H1 (cell line): ENCODE data around the gene NDUFS7. TPM values are rescaled to one million over a fixed set of nuclear protein-coding genes. Genes with fewer than 3 reads are reported as not detected.

Experiments
- CTCF ChIA-PET: fragments of 300-600 bp; sonication (Branson Sonifier 250); formaldehyde crosslinking; loops from one replicate; lab custom pipeline; 2021; ENCODE audit not compliant: partially characterized antibody; lab: Charles Lee
- POLR2A ChIA-PET: fragments of 300-600 bp; sonication (Branson Sonifier 250); formaldehyde crosslinking; loops from one replicate; lab custom pipeline; 2021; ENCODE audit warnings: inconsistent platforms; ENCODE audit not compliant: partially characterized antibody; lab: Charles Lee
- DNase-seq, 2 experiments: peaks; one replicate each; pipeline versions ENCODE4 v3.0.0 to v3.0.0-alpha.2; 2010 to 2022; ENCODE audit warnings: low spot score in 2 of 2, low read depth in 1 of 2, mixed read lengths in 1 of 2
- FAIRE-seq: peaks from 2 replicates; lab custom pipeline; 2011; peaks lifted over from hg19 to GRCh38; lab: Jason Lieb, UNC
- H2AFZ ChIP-seq: 2 replicates; pipeline ENCODE4 v1.8.1; 2012; ENCODE audit warnings: low read length, inconsistent platforms
- H2AK5ac ChIP-seq: 2 replicates; pipeline ENCODE4 v1.6.1; 2013; ENCODE audit warnings: low read depth, low read length
- H2BK120ac ChIP-seq: replicated peaks from 2 replicates; pipeline ENCODE3; 2013; ENCODE audit warnings: low read depth, low read length, inconsistent platforms
- H2BK12ac ChIP-seq: 2 replicates; pipeline ENCODE4 v1.6.1; 2013; ENCODE audit warnings: low read depth, low read length
- H2BK15ac ChIP-seq: 2 replicates; pipeline ENCODE4 v1.6.1; 2013; ENCODE audit warnings: low read length
- H2BK20ac ChIP-seq: 2 replicates; pipeline ENCODE4 v1.6.1; 2013; ENCODE audit warnings: low read length
- H2BK5ac ChIP-seq: 2 replicates; pipeline ENCODE4 v1.6.1; 2013; ENCODE audit warnings: low read depth, low read length
- H3K14ac ChIP-seq: 2 replicates; pipeline ENCODE4 v1.6.1; 2013; ENCODE audit warnings: inconsistent platforms; ENCODE audit not compliant: insufficient read length
- H3K18ac ChIP-seq: 2 replicates; pipeline ENCODE4 v1.6.1; 2013; ENCODE audit warnings: low read length; ENCODE audit errors: extremely low read depth
- H3K23ac ChIP-seq: 2 replicates; pipeline ENCODE4 v1.6.1; 2013; ENCODE audit warnings: inconsistent platforms; ENCODE audit not compliant: insufficient read length
- H3K23me2 ChIP-seq: 2 replicates; pipeline ENCODE4 v1.6.1; 2013; ENCODE audit warnings: low read depth, low read length
- H3K27ac ChIP-seq: 2 replicates; pipeline ENCODE4 v1.6.1; 2011; ENCODE audit warnings: low read depth, low read length, inconsistent platforms
- H3K27me3 ChIP-seq, 4 experiments: replicated peaks in 1 of 4; 1 replicate in 1 of 4; 2 replicates in 3 of 4; pipeline versions ENCODE4 v1.6.1 to v1.8.1; 2011 to 2013; ENCODE audit warnings: low read length in 3 of 4, mild to moderate bottlenecking in 3 of 4, inconsistent platforms in 2 of 4, mixed read lengths in 2 of 4, moderate library complexity in 1 of 4; ENCODE audit not compliant: control insufficient read depth in 3 of 4, insufficient read depth in 3 of 4; ENCODE audit errors: extremely low read depth in 1 of 4
- H3K36me3 ChIP-seq, 4 experiments: 2 replicates each; pipeline versions ENCODE4 v1.6.1 to v1.8.1; 2011 to 2013; ENCODE audit warnings: mild to moderate bottlenecking in 4 of 4, low read length in 3 of 4, moderate library complexity in 2 of 4, control low read depth in 1 of 4, inconsistent platforms in 1 of 4; ENCODE audit not compliant: insufficient read depth in 4 of 4, control insufficient read depth in 2 of 4
- H3K4ac ChIP-seq: replicated peaks from 2 replicates; pipeline ENCODE3; 2013; ENCODE audit warnings: low read length, low read depth, mixed read lengths, inconsistent platforms; ENCODE audit not compliant: insufficient read length
- H3K4me1 ChIP-seq, 4 experiments: replicated peaks in 1 of 4; 1 replicate in 1 of 4; 2 replicates in 3 of 4; pipeline versions ENCODE4 v1.6.1 to v1.8.1; 2011 to 2013; ENCODE audit warnings: low read length in 3 of 4, inconsistent platforms in 2 of 4, mixed read lengths in 1 of 4; ENCODE audit not compliant: insufficient read depth in 4 of 4, control insufficient read depth in 3 of 4
- H3K4me2 ChIP-seq, 2 experiments: 2 replicates each; pipeline versions ENCODE4 v1.6.1 to v1.8.1; 2011 to 2013; ENCODE audit warnings: low read depth in 2 of 2, low read length in 2 of 2, control low read depth in 1 of 2, inconsistent platforms in 1 of 2, mild to moderate bottlenecking in 1 of 2; ENCODE audit not compliant: insufficient read depth in 1 of 2
- H3K4me3 ChIP-seq, 4 experiments: fragments of 200-600, 300-600 bp in 1 of 4; sonication (generic), shearing (Covaris generic), sonication (Bioruptor Twin) in 1 of 4; 2 replicates each; pipeline versions ENCODE4 v1.5.1 to v1.8.1; 2011 to 2016; ENCODE audit warnings: low read length in 4 of 4, low read depth in 3 of 4, control low read depth in 2 of 4, inconsistent platforms in 2 of 4, mild to moderate bottlenecking in 2 of 4, mixed read lengths in 1 of 4, moderate library complexity in 1 of 4; ENCODE audit not compliant: insufficient read depth in 2 of 4; ENCODE audit errors: extremely low read depth in 1 of 4
- H3K56ac ChIP-seq: replicated peaks from 2 replicates; pipeline ENCODE3; 2013; ENCODE audit warnings: low read depth, mild to moderate bottlenecking, mixed read lengths, low read length, inconsistent platforms; ENCODE audit not compliant: insufficient read length
- H3K79me1 ChIP-seq: 2 replicates; pipeline ENCODE4 v1.6.1; 2013; ENCODE audit warnings: low read depth, low read length, control low read depth
- H3K79me2 ChIP-seq, 2 experiments: 2 replicates each; pipeline versions ENCODE4 v1.6.1 to v1.8.1; 2012 to 2013; ENCODE audit warnings: low read length in 2 of 2, mild to moderate bottlenecking in 2 of 2, inconsistent platforms in 1 of 2; ENCODE audit not compliant: insufficient read depth in 2 of 2, control insufficient read depth in 1 of 2
- H3K9ac ChIP-seq, 4 experiments: replicated peaks in 1 of 4; 1 replicate in 1 of 4; 2 replicates in 3 of 4; pipeline versions ENCODE4 v1.6.1 to v1.8.1; 2011 to 2013; ENCODE audit warnings: low read depth in 3 of 4, low read length in 3 of 4, control low read depth in 2 of 4, mild to moderate bottlenecking in 2 of 4, moderate library complexity in 2 of 4, inconsistent platforms in 1 of 4; ENCODE audit errors: extremely low read depth in 1 of 4
- H3K9me3 ChIP-seq, 2 experiments: 2 replicates each; pipeline versions ENCODE4 v1.6.1 to v1.8.1; 2012 to 2013; ENCODE audit warnings: mild to moderate bottlenecking in 2 of 2, moderate library complexity in 2 of 2, control low read depth in 1 of 2, inconsistent platforms in 1 of 2, low read depth in 1 of 2, low read length in 1 of 2, mixed read lengths in 1 of 2; ENCODE audit not compliant: insufficient read depth in 2 of 2
- H4K20me1 ChIP-seq, 2 experiments: replicated peaks in 1 of 2; 2 replicates each; pipeline versions ENCODE3 to v1.8.1; 2011 to 2013; ENCODE audit warnings: inconsistent platforms in 2 of 2, low read length in 2 of 2, mild to moderate bottlenecking in 1 of 2; ENCODE audit not compliant: insufficient read depth in 2 of 2, control insufficient read depth in 1 of 2
- H4K5ac ChIP-seq: 2 replicates; pipeline ENCODE4 v1.6.1; 2013; ENCODE audit warnings: low read length, low read depth, mixed read lengths, inconsistent platforms; ENCODE audit not compliant: insufficient read length
- H4K8ac ChIP-seq: 2 replicates; pipeline ENCODE4 v1.8.0; 2013; ENCODE audit warnings: mild to moderate bottlenecking, moderate library complexity, low read length, inconsistent platforms; ENCODE audit not compliant: insufficient read depth; ENCODE audit errors: extremely low read depth
- H4K91ac ChIP-seq: replicated peaks from 2 replicates; pipeline ENCODE3; 2013; ENCODE audit warnings: low read length, mixed read lengths, inconsistent platforms; ENCODE audit not compliant: insufficient read length
- EZH2 ChIP-seq: fragments of 200-600 bp; sonication (generic); IDR thresholded peaks from 2 replicates; pipeline ENCODE4 v1.7.1; 2012; ENCODE audit warnings: low read depth, mild to moderate bottlenecking, moderate library complexity, low read length, inconsistent platforms; ENCODE audit not compliant: severe bottlenecking
- GABPA ChIP-seq: IDR thresholded peaks from 2 replicates; pipeline ENCODE4 v1.6.1; 2011; ENCODE audit warnings: mild to moderate bottlenecking, low read length, moderate library complexity, borderline replicate concordance; ENCODE audit not compliant: insufficient read depth
- JUN ChIP-seq: IDR thresholded peaks from 2 replicates; pipeline ENCODE4 v1.6.1; 2011; ENCODE audit warnings: low read depth, mild to moderate bottlenecking, improper control_type of control experiment, low read length
- JUND ChIP-seq: IDR thresholded peaks from 2 replicates; pipeline ENCODE4 v1.6.1; 2011; ENCODE audit warnings: mild to moderate bottlenecking, improper control_type of control experiment, low read length
- NRF1 ChIP-seq: IDR thresholded peaks from 2 replicates; pipeline ENCODE4 v1.6.1; 2011; ENCODE audit warnings: mild to moderate bottlenecking, low read depth, low read length, improper control_type of control experiment
- RBBP5 ChIP-seq: IDR thresholded peaks from 2 replicates; pipeline ENCODE4 v1.7.1; 2012; ENCODE audit warnings: low read depth, mild to moderate bottlenecking, inconsistent platforms, low read length, moderate library complexity, borderline replicate concordance
- SIN3A ChIP-seq, 2 experiments: IDR thresholded peaks in 1 of 2; conservative IDR thresholded peaks in 1 of 2; 2 replicates each; pipeline ENCODE4 v1.6.1; 2011 to 2012; ENCODE audit warnings: low read length in 2 of 2, improper control_type of control experiment in 1 of 2, low read depth in 1 of 2, mild to moderate bottlenecking in 1 of 2
- SRF ChIP-seq: IDR thresholded peaks from 2 replicates; pipeline ENCODE4 v1.6.1; 2011; ENCODE audit warnings: mild to moderate bottlenecking, low read depth, low read length, moderate library complexity
- SUZ12 ChIP-seq: fragments of 200-600 bp; sonication (generic); IDR thresholded peaks from 2 replicates; pipeline ENCODE4 v1.6.1; 2012; ENCODE audit warnings: mild to moderate bottlenecking, inconsistent platforms, low read length, moderate library complexity, mixed read lengths
- WGBS, 2 experiments: shearing (Covaris generic) in 1 of 2; methylation state at CpG; one replicate each; pipeline versions ENCODE4 v1.1.6 to v1.1.7; 2013 to 2015; ENCODE audit warnings: low lambda C conversion rate in 2 of 2, mixed read lengths in 2 of 2, inconsistent platforms in 1 of 2, low coverage in 1 of 2, missing lambda C conversion rate in 1 of 2; ENCODE audit not compliant: insufficient replicate concordance in 2 of 2, insufficient coverage in 1 of 2, insufficient read length in 1 of 2; ENCODE audit errors: extremely low coverage in 1 of 2, missing lambda C conversion rate in 1 of 2; 5-methylcytosine and 5-hydroxymethylcytosine counted together
- polyA plus RNA-seq, 7 experiments: library from polyadenylated mRNA; depleted of rRNA in 3 of 7; stranded (reverse) in 5 of 7; unstranded in 2 of 7; fragments of >200 nt in 5 of 7; fragments of 200-250 nt in 2 of 7; gene quantifications; 1 replicate in 5 of 7; 2 replicates in 1 of 7; 4 replicates in 1 of 7; pipeline versions ENCODE4 v1.2.1 to v1.2.3, GENCODE V29; 2011 to 2013; ENCODE audit warnings: missing spikeins in 2 of 7, mixed read lengths in 2 of 7
- total RNA-seq: library from RNA; stranded (reverse); fragmentation: NEBNext Ultra II Directional; extraction: Animal tissue kit (Norgen Biotek cat#: 25700); gene quantifications from 2 replicates; pipeline ENCODE4 v1.2.1, GENCODE V29; 2021
- TF ChIP-seq, protein P1 (sequence below): IDR thresholded peaks from 2 replicates; pipeline ENCODE4 v1.6.1; 2012; ENCODE audit warnings: inconsistent platforms

NDUFS7 gene
- total and polyA plus RNA-seq, 2 of the 8 experiments (the other 6 are each of a cell fraction or from before 2014, with no cell fraction given), result 78.1 to 309 TPM

DNA sequence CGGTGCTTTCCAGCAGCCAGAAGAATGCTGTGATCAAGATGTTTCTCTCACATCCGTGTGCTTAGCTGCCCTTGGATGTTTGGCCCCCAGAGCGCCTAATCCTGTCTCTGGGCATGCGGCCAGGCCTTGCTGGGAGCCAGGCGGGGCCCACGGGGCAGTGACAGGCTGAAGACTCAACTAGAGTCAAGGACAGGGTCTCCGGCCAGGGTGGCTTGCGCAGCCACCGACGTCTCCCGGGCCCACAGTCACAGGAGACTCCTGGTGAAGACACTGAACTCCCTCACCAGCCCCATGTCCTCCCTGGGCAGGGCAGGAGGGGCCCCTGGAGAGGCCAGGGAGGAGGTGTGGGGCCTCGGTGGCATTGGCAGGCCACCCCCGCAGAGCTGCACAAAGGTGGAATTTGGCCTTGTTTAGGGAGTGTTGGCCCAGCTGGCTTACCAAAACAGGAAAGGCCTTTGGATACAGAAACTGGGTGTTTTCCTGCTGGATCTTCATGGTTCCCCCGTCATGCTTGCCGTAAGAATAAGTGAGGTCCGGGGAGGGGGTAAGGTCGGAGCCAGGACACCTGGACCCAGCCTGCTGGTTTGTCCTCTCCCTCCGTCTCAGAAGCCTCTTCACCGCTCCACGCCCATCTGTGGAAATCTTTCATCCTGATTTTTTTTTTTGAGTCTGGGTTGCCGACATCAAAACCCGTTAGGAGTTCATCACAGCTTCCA, 10.0 kb upstream of the NDUFS7 start:
- Histone ChIP-seq H3K9me3 (no peaks in the 10 kb centered on the region), H3K4me3 (no peak overlapping the region), H2BK5ac (no peak overlapping the region), H3K27ac (no peak overlapping the region), H3K4me1 (no peaks in the 10 kb centered on the region; a peak in 1 of 7 replicates), H4K5ac (no peak overlapping the region), H4K20me1 (peaks cover 0 to 12% of the 10 kb centered on the region in 2 experiments), H2BK15ac (no peak overlapping the region), H3K4ac (no peak overlapping the region), H3K23me2 (no peaks in the 10 kb centered on the region), H4K8ac (no peak overlapping the region), H2AK5ac (no peak overlapping the region), H3K27me3 (no peaks in the 10 kb centered on the region), H3K18ac (no peak overlapping the region), H4K91ac (no peak overlapping the region), H2BK12ac (no peak overlapping the region), H3K56ac (no peak overlapping the region), H3K9ac (no peak overlapping the region), H3K4me2 (no peak overlapping the region), H2BK20ac (no peak overlapping the region), H3K36me3 (peaks cover 14 to 54% (median 38%) of the 10 kb centered on the region in 4 experiments), H3K79me2 (no peaks in the 10 kb centered on the region), H3K79me1 (peaks cover 2% of the 10 kb centered on the region; the same call in 1 of the 2 replicates), H2AFZ (no peak overlapping the region), H2BK120ac (no peak overlapping the region), H3K23ac (no peak overlapping the region)
- no peak for DNase-seq
- ChIA-PET POLR2A (interaction anchor here (0.7 to 1.7 kb wide), 4 partner anchors 9 to 100 kb away, joined by 3 to 9 read pairs (median 4); partner anchors contain the start of gene NDUFS7), CTCF (interaction anchor here (0.7 to 1.3 kb wide), 5 partner anchors 9 to 93 kb away, joined by 3 to 4 read pairs (median 3); no protein-coding TSS in a partner anchor)
- no peak for FAIRE-seq
- WGBS, 2 experiments, result 91% methylated on average over 21 of the region's 22 CpGs; no CpG with 5 or more reads in 1 of the 2 experiments
- no peak for TF ChIP-seq SIN3A (conservative IDR thresholded peaks at IDR 0.05 in 1 of 2, IDR thresholded peaks at IDR 0.05 in 1 of 2; ENCODE audit: low read depth in 1 of 2, low read length in 2 of 2)
- TF ChIP-seq NRF1, result no peak
- TF ChIP-seq EZH2, result no peak
- no peak for TF ChIP-seq GABPA
- no peak for TF ChIP-seq JUND
- no peak for TF ChIP-seq SRF
- TF ChIP-seq JUN, result no peak
- no peak for TF ChIP-seq SUZ12
- TF ChIP-seq, protein P1, sequence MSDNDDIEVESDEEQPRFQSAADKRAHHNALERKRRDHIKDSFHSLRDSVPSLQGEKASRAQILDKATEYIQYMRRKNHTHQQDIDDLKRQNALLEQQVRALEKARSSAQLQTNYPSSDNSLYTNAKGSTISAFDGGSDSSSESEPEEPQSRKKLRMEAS, result no peak
- no peak for TF ChIP-seq RBBP5
- TF ChIP-seq, all 59 proteins: peak for 0
- H3K14ac ChIP-seq, result no peak overlapping the region
